ENCODE data around the gene GPR37.

The GPR37 gene, protein sequence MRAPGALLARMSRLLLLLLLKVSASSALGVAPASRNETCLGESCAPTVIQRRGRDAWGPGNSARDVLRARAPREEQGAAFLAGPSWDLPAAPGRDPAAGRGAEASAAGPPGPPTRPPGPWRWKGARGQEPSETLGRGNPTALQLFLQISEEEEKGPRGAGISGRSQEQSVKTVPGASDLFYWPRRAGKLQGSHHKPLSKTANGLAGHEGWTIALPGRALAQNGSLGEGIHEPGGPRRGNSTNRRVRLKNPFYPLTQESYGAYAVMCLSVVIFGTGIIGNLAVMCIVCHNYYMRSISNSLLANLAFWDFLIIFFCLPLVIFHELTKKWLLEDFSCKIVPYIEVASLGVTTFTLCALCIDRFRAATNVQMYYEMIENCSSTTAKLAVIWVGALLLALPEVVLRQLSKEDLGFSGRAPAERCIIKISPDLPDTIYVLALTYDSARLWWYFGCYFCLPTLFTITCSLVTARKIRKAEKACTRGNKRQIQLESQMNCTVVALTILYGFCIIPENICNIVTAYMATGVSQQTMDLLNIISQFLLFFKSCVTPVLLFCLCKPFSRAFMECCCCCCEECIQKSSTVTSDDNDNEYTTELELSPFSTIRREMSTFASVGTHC

GRCh38 chr7:124765401-124766352, at the start of gene GPR37:
TSS of gene GPR37 (minus strand) at chr7:124765792. CDS start at chr7:124764976, 816 bp downstream.
- DNase-seq (ENCODE audit: low read depth), result peak; percentile 88

DNA sequence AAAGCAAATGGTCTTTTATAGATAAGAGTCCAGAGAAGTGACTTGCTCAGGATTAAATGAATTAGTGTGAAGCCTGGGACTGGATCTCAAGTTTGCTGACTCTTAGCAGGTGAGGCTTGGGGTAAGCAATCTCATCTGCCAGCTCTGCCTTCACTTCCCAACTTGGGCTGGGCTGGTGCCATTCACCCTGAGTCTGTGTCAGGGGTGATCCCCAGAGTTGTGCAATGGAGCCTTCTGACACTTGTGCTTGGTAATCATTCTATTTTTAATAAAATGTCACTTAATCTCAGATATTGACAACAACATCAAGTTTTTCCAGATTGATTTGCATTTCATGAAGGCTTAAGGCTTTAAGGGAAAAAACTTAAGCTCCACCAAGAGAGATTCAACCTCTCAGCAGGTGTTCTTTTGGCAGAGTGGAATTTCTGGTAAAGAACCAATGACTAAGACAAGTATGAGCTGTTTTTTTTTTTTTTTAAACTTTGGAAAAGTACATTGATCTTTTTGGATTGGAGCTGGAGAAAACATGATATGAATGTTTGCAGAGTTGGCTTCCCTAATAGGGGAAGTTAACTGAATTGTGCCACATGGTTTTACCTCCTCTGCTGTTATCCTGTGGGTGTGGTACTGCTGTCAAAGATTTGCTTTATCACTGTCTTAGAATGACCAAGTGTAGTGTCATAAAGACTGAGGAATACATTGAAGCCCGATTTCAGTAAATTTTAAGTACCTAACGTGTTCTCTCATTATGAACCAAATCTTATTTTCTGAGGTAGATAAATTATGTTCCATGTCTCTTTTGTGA, 48.6 kb upstream of the GPR37 start:
- no peak for DNase-seq (ENCODE audit: low read depth)

DNA sequence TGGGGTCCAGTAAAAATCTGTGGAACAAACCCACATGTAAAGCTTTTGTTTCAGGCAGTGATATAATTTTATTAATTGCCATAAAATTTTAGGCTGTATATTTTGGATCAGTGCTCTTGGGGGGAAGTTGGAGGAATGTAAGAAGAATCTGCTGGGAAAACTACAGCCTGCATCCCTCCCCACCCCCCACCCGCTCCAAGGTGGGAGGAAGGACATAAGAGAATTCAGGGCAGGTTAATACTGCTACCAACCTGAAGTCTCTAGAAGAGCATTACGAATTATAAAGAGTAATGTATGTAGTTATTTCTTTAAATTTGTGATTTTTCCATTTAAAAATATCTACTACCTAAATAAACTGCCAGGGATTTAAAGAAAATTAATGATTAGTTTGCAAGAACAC, 47.2 kb upstream of the GPR37 start:
- no peak for DNase-seq (ENCODE audit: low read depth)

DNA sequence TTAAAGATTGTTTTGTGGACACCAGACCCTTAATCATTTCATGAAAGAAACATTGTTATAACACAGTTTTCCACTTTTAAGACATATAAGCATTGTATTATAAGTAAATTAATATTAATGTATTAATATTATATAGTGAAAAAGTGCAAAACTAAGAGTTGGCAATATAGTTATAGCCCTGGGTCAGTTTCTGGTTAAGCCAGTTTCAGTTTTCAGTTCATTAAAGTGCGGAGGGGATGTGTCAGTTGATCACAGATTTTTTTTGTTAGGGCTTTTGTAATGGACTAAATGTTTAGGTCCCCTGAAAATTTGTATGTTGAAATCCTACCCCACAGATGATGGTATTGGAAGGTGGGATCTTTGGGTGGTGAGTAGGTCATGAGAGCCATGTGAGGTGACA, 45.7 kb upstream of the GPR37 start:
- no peak for DNase-seq (ENCODE audit: low read depth)

GRCh38 chr7:124810605-124811004, 45.0 kb upstream of the GPR37 start:
- no peak for DNase-seq (ENCODE audit: low read depth)

GRCh38 chr7:124808206-124808605, 42.6 kb upstream of the GPR37 start:
- DNase-seq (ENCODE audit: low read depth), result no peak

- no peak for DNase-seq (ENCODE audit: low read depth)
Observed at GRCh38 chr7:124801330-124801895, 35.8 kb upstream of the GPR37 start.

DNA sequence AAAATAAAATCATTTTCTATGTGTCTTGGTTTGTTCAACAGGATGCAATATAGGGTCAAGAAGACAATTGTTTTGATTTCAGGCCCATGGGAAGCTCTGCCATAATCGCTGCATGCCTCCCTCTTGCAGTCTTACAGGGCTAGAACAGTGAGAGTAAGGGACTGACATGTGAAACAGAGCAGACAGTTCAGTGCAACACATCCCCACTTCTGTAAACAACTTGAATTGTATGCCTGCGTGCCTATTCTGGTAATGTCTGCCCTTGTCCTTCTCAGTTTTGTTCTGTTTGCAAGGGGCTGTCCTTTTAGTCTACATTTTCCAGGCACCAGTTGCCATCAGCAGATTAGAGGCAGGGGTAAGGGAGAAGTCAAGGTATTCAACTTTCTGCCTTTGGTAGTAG, 34.8 kb upstream of the GPR37 start:
- no peak for DNase-seq (ENCODE audit: low read depth)

GRCh38 chr7:124799448-124799847, 33.9 kb upstream of the GPR37 start:
- DNase-seq (ENCODE audit: low read depth), result no peak

DNA sequence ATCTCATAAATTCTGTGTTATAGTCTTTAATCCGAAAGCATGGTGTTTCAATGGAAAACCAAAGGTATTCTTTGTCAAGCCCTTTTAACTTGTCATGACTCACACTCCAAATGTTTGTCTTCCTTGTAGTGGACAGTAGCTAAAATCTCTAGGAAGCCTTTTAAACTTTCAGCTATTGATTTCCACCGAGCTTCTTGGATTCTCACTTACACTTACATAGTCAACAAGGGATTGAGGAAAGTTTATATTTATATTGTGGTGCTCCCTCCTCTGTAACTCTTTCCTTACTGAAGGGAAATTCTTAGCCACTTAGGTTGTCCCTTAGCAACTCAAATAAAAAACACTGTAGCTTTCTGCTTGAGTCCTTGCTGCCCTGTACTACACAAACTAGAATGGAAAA, 31.2 kb upstream of the GPR37 start:
- no peak for DNase-seq (ENCODE audit: low read depth)

GRCh38 chr7:124792696-124793095, 27.1 kb upstream of the GPR37 start:
- no peak for DNase-seq (ENCODE audit: low read depth)

GRCh38 chr7:124792002-124792401, 26.4 kb upstream of the GPR37 start:
- no peak for DNase-seq (ENCODE audit: low read depth)

GRCh38 chr7:124791426-124791825, 25.8 kb upstream of the GPR37 start:
- no peak for DNase-seq (ENCODE audit: low read depth)

DNA sequence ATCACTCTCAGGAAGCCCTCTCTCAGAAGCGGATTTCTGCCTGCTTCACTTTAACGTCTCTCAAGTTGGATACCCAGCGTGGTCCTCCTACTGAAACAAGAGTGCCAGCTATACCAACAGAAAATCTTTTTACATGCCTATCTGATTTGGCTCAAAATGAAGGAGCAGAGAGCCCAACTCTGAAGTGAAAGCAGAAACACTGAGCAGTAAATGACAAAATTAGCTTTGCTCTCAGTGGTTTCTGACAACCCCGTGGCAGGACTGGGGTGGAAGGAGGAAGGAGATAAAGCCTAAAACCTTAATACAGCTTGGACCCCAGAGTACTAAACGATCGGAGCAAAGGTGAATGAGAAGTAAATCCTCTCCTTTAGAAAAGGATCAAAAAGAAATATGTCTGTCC, 25.1 kb upstream of the GPR37 start:
- DNase-seq (ENCODE audit: low read depth), result no peak

DNA sequence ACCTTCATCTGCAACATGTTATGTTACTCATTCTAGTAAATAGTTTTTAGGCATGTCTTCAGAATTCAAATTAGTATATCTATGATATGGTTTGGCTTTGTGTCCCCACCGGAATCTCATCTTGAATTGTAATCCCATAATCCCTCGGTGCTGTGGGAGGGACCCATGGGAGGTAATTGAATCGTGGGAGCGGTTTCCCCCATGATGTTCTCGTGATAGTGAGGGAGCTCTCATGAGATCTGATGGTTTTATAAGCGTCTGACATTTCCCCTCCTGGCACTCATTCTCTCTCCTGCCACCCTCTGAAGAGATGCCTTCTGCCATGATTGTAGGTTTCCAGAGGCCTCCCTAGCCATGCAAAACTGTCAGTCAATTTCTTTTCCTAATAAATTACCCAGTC, 20.4 kb upstream of the GPR37 start:
- no peak for DNase-seq (ENCODE audit: low read depth)

- peak; percentile 39 for DNase-seq (ENCODE audit: low read depth)
Observed at GRCh38 chr7:124784879-124785818, 19.6 kb upstream of the GPR37 start.

GRCh38 chr7:124783271-124783670, 17.7 kb upstream of the GPR37 start:
- DNase-seq (ENCODE audit: low read depth), result no peak

DNA sequence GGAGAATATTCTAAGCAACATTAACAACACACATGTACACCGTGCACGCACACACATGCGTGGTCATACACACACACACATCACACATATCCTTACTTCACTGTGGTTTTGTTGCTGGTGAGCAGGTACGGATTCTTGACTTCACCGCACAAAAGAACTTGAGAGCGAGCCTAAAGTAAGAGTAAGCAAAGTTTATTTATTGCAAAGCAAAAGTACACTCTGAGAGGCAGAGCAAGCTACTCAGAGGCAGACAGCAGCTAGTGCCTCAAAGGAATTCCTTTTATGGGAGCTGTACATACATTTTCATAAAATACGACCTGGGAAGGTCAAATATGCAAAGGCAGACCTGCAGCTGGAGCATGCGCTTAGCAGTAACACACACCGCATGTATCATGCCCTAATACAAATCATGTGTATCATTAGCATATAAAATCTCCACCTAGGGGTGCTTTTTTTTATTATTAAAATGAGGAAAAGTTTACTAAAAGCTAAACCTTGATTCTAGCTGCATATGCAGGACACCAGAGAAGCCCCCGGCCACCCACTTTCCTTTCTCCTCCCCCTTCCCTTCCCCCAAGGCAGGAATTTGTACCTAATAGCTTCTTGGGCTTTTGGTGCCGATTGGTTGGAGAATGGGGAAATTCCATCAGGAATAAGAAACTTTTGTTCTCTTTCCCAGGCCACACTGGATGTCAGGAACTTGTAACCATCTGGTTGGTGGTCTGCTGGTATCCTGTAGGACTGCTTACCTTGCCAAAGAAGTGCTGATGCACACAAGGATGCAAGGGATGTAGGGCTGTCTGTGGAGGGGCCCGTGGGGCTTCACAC, 16.5 kb upstream of the GPR37 start:
- DNase-seq (ENCODE audit: low read depth), result no peak

DNA sequence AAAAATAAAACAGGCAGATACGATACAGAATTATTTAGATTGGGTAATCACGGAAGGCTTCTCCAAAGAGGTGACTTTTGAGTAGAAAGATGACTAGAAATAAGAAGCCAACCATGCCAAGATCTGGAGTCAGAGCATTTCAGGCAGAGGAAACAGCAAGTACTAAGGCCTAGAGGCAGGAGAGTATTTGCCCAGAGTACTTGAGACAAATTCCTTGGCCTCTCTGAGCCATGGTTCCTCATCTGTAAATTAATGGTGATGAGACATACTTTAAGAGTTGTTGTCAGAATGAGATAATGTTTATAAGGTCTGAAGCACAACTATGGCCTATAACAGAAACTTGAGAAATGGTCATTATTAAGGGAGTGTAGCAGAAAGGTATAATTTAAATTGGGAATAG, 15.8 kb upstream of the GPR37 start:
- no peak for DNase-seq (ENCODE audit: low read depth)

All from GM04504 (cell line).